ENCODE measurements around the gene KCNQ2. TPM values are rescaled to one million over a fixed set of nuclear protein-coding genes. Genes with fewer than 3 reads are reported as not detected.

The KCNQ2 gene
- total and polyA plus RNA-seq, 2 experiments from 2014 or later: 68.5 to 92.4 TPM

DNA sequence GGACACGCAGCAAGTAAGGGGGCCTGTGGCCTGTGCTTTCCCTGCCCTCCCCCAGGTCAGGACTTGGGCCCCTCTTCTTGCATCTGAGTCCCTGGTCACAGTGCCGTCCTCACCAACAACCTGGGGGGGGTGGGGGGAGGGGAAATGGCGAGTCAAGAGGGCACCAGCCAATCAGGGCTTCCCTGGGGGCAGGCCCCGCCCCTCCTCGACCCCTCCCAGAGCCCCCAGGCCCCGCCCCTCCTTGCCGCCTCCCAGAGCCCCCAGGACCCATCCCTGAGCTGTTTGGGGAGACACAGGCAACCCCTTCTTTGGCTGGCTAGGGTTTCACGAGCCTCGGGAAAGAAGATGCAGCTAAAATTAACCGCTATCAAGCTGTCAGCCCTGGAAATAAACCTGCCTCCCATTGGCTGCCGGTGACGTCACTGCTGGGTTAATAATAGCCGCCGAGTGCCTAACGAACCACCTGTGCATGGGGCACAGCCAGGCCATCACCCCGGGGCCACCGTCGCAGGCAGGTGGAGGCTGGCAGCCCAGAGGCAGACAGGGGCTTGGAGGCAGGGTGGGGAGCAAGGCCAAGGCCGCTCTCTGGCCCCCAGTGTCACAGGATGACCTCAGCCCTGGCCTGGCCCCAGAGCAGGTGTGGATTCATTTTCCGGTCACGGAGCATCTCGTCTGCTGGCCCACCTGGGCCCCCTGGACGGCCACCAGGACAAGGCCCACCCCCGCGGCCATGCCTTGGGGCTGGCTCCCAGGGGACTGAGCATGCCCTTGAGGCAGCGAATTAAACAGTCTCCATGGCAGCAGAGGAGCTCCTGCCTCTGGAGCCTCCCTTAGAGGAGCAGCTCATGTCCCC lies 29.6 kb upstream of the KCNQ2 start:
- DNase-seq (ENCODE audit: low spot score) (peak; percentile 85), ATAC-seq (peak; percentile 30)
- no peaks in the 10 kb centered on the region; the same call in 2 of the 3 replicates for H3K36me3 Mint-ChIP-seq (ENCODE audit: low read depth)
- H3K4me3 Mint-ChIP-seq: peak overlapping the region; percentile 27; the same call in 2 of the 3 replicates
- no peaks in the 10 kb centered on the region for H3K36me3 ChIP-seq (ENCODE audit: insufficient read depth)
- H4K20me1 ChIP-seq (replicated peaks; ENCODE audit: insufficient read depth): no peaks in the 10 kb centered on the region
- peak overlapping the region; percentile 47; the same call in 1 of the 2 replicates for H2AFZ ChIP-seq
- H3K27ac Mint-ChIP-seq: no peak overlapping the region
- no peak overlapping the region for H3K27ac ChIP-seq (ENCODE audit: low read depth)
- peak overlapping the region; percentile 71 for H3K4me2 ChIP-seq
- no peaks in the 10 kb centered on the region for H3K79me2 ChIP-seq (replicated peaks; ENCODE audit: insufficient read depth)
- H3K27me3 Mint-ChIP-seq (ENCODE audit: insufficient read depth, low read depth, poor library complexity): peaks cover 23% of the 10 kb centered on the region
- TF ChIP-seq CREB1 (CRISPR knock-in tag; IDR thresholded peaks at IDR 0.05; ENCODE audit: low read depth): peak; percentile 93
- no peak for TF ChIP-seq EZH2 (IDR thresholded peaks at IDR 0.05; ENCODE audit: low read depth, unreplicated experiment)
- H3K4me1 ChIP-seq (ENCODE audit: insufficient read depth): peaks cover 11% of the 10 kb centered on the region
- H3K9me3 Mint-ChIP-seq: peaks cover 18% of the 10 kb centered on the region; the same call in 1 of the 3 replicates
- peaks cover 27% of the 10 kb centered on the region for H3K27me3 ChIP-seq (ENCODE audit: insufficient read depth)
- no peaks in the 10 kb centered on the region for H3K9me2 ChIP-seq (ENCODE audit: insufficient read depth)
- no peaks in the 10 kb centered on the region for H3F3A ChIP-seq (replicated peaks; ENCODE audit: low read depth)
- peak overlapping the region; percentile 47; the same call in 1 of the 2 replicates for H3K4me3 ChIP-seq
- peaks cover 2% of the 10 kb centered on the region; the same call in 1 of the 3 replicates for H3K4me1 Mint-ChIP-seq

DNA sequence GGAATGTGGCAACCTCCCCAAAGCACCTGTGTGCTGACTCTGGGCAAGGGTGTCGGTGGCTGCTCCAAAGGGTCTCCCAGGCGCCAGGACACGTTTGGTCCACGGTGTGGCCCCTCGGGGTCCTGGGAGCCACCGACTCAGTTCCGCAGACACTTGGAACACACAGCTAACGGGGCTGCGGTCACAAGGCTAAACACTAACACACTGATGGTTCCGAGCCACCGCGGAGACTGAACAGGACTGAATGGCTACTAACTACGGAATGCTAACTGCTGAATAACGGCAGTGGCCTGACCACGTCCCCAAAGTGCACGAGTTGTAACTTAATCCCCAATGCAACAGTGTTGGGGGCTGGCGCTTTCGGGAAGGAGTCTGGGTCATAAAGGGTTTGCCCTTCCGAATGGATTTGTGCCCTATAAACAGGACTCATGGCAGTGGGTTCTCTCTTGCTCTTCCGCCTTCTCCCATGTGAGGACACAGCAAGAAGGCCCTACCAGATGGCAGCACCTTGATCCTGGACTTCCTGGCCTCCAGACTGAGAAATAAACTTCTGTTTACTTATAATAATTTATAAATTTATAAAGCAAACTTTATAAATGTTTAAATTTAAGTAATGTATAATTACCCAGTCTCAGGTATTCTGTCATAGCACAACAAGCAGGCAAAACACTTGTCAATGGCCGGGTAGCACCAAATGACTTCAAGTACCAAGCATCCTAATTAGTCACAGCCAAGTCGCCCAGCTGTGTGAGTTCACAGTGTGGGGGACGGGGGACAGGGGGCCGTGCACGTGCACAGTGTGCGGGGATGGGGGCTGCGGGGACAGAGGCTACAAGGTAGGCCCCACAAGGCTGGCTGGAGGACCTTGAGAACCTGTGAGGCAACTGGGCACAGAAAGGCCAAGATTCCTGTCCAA lies 28.7 kb upstream of the KCNQ2 start:
- Histone ChIP-seq H3K79me2 (replicated peaks; ENCODE audit: insufficient read depth) (no peaks in the 10 kb centered on the region), H3K4me2 (peak overlapping the region; percentile 71), H3F3A (replicated peaks; ENCODE audit: low read depth) (no peaks in the 10 kb centered on the region), H2AFZ (no peak overlapping the region), H3K36me3 (ENCODE audit: insufficient read depth) (no peaks in the 10 kb centered on the region), H3K4me1 (ENCODE audit: insufficient read depth) (peaks cover 19% of the 10 kb centered on the region), H3K9me2 (ENCODE audit: insufficient read depth) (no peaks in the 10 kb centered on the region), H3K4me3 (no peak overlapping the region), H3K27me3 (ENCODE audit: insufficient read depth) (peaks cover 36% of the 10 kb centered on the region), H4K20me1 (replicated peaks; ENCODE audit: insufficient read depth) (no peaks in the 10 kb centered on the region), H3K27ac (ENCODE audit: low read depth) (no peak overlapping the region)
- TF ChIP-seq, protein P1, sequence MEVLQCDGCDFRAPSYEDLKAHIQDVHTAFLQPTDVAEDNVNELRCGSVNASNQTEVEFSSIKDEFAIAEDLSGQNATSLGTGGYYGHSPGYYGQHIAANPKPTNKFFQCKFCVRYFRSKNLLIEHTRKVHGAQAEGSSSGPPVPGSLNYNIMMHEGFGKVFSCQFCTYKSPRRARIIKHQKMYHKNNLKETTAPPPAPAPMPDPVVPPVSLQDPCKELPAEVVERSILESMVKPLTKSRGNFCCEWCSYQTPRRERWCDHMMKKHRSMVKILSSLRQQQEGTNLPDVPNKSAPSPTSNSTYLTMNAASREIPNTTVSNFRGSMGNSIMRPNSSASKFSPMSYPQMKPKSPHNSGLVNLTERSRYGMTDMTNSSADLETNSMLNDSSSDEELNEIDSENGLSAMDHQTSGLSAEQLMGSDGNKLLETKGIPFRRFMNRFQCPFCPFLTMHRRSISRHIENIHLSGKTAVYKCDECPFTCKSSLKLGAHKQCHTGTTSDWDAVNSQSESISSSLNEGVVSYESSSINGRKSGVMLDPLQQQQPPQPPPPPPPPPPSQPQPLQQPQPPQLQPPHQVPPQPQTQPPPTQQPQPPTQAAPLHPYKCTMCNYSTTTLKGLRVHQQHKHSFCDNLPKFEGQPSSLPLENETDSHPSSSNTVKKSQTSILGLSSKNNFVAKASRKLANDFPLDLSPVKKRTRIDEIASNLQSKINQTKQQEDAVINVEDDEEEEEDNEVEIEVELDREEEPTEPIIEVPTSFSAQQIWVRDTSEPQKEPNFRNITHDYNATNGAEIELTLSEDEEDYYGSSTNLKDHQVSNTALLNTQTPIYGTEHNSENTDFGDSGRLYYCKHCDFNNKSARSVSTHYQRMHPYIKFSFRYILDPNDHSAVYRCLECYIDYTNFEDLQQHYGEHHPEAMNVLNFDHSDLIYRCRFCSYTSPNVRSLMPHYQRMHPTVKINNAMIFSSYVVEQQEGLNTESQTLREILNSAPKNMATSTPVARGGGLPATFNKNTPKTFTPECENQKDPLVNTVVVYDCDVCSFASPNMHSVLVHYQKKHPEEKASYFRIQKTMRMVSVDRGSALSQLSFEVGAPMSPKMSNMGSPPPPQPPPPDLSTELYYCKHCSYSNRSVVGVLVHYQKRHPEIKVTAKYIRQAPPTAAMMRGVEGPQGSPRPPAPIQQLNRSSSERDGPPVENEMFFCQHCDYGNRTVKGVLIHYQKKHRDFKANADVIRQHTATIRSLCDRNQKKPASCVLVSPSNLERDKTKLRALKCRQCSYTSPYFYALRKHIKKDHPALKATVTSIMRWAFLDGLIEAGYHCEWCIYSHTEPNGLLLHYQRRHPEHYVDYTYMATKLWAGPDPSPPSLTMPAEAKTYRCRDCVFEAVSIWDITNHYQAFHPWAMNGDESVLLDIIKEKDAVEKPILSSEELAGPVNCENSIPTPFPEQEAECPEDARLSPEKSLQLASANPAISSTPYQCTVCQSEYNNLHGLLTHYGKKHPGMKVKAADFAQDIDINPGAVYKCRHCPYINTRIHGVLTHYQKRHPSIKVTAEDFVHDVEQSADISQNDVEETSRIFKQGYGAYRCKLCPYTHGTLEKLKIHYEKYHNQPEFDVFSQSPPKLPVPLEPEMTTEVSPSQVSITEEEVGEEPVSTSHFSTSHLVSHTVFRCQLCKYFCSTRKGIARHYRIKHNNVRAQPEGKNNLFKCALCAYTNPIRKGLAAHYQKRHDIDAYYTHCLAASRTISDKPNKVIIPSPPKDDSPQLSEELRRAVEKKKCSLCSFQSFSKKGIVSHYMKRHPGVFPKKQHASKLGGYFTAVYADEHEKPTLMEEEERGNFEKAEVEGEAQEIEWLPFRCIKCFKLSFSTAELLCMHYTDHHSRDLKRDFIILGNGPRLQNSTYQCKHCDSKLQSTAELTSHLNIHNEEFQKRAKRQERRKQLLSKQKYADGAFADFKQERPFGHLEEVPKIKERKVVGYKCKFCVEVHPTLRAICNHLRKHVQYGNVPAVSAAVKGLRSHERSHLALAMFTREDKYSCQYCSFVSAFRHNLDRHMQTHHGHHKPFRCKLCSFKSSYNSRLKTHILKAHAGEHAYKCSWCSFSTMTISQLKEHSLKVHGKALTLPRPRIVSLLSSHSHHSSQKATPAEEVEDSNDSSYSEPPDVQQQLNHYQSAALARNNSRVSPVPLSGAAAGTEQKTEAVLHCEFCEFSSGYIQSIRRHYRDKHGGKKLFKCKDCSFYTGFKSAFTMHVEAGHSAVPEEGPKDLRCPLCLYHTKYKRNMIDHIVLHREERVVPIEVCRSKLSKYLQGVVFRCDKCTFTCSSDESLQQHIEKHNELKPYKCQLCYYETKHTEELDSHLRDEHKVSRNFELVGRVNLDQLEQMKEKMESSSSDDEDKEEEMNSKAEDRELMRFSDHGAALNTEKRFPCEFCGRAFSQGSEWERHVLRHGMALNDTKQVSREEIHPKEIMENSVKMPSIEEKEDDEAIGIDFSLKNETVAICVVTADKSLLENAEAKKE (CRISPR knock-in tag; IDR thresholded peaks at IDR 0.05): no peak
- TF ChIP-seq ZNF114 (CRISPR knock-in tag; IDR thresholded peaks at IDR 0.05): no peak
- TF ChIP-seq, protein P2, sequence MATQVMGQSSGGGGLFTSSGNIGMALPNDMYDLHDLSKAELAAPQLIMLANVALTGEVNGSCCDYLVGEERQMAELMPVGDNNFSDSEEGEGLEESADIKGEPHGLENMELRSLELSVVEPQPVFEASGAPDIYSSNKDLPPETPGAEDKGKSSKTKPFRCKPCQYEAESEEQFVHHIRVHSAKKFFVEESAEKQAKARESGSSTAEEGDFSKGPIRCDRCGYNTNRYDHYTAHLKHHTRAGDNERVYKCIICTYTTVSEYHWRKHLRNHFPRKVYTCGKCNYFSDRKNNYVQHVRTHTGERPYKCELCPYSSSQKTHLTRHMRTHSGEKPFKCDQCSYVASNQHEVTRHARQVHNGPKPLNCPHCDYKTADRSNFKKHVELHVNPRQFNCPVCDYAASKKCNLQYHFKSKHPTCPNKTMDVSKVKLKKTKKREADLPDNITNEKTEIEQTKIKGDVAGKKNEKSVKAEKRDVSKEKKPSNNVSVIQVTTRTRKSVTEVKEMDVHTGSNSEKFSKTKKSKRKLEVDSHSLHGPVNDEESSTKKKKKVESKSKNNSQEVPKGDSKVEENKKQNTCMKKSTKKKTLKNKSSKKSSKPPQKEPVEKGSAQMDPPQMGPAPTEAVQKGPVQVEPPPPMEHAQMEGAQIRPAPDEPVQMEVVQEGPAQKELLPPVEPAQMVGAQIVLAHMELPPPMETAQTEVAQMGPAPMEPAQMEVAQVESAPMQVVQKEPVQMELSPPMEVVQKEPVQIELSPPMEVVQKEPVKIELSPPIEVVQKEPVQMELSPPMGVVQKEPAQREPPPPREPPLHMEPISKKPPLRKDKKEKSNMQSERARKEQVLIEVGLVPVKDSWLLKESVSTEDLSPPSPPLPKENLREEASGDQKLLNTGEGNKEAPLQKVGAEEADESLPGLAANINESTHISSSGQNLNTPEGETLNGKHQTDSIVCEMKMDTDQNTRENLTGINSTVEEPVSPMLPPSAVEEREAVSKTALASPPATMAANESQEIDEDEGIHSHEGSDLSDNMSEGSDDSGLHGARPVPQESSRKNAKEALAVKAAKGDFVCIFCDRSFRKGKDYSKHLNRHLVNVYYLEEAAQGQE (IDR thresholded peaks at IDR 0.05; ENCODE audit: unreplicated experiment): no peak
- TF ChIP-seq JUNB (IDR thresholded peaks at IDR 0.05; ENCODE audit: unreplicated experiment): no peak
- no peak overlapping the region for H3K27ac Mint-ChIP-seq
- ATAC-seq: no peak
- peaks cover 5% of the 10 kb centered on the region; the same call in 2 of the 3 replicates for H3K4me1 Mint-ChIP-seq
- DNase-seq (ENCODE audit: low spot score): no peak
- peaks cover 13% of the 10 kb centered on the region; the same call in 1 of the 3 replicates for H3K9me3 Mint-ChIP-seq
- peak overlapping the region; percentile 32; the same call in 1 of the 3 replicates for H3K4me3 Mint-ChIP-seq
- no peaks in the 10 kb centered on the region; the same call in 2 of the 3 replicates for H3K36me3 Mint-ChIP-seq (ENCODE audit: low read depth)
- H3K27me3 Mint-ChIP-seq (ENCODE audit: insufficient read depth, low read depth, poor library complexity): peaks cover 26% of the 10 kb centered on the region

All from GM23338 (cell line).